K562 (cell line): ENCODE measurements around the gene CCDC127. TPM values are rescaled to one million over a fixed set of nuclear protein-coding genes. Genes with fewer than 3 reads are reported as not detected.

ENCODE experiments used
- CAMTA2 ChIP-seq: fragments of 250-450 bp; sonication (Bioruptor Pico); conservative IDR thresholded peaks from 2 replicates; pipeline ENCODE4 v1.5.1; 2022
- HINFP ChIP-seq: fragments of 450-650 bp; conservative IDR thresholded peaks from 2 replicates; pipeline ENCODE4 v1.6.1; 2016; ENCODE audit warnings: missing genetic modification characterization, low read depth, mild to moderate bottlenecking, control low read depth, missing compliant biosample characterization
- SP1 ChIP-seq: sonication (generic); formaldehyde crosslinking; IDR thresholded peaks from 2 replicates; pipeline ENCODE4 v1.8.1; 2022; ENCODE audit warnings: mild to moderate bottlenecking, missing genetic modification reagents
- SP2 ChIP-seq: IDR thresholded peaks from 2 replicates; pipeline ENCODE4 v1.6.1; 2011; ENCODE audit warnings: mild to moderate bottlenecking, low read depth, low read length, moderate library complexity; ENCODE audit not compliant: poor library complexity, severe bottlenecking; ENCODE audit errors: extremely low read depth
- USF1 ChIP-seq: sonication (generic); formaldehyde crosslinking; IDR thresholded peaks from 2 replicates; pipeline ENCODE4 v1.9.0; 2022; ENCODE audit warnings: mild to moderate bottlenecking, missing genetic modification reagents
- ZBTB2 ChIP-seq: fragments of 450-650 bp; IDR thresholded peaks from 2 replicates; pipeline ENCODE4 v1.6.1; 2016; ENCODE audit warnings: antibody characterized with exemption
- ZNF695 ChIP-seq: fragments of 450-650 bp; formaldehyde crosslinking; IDR thresholded peaks from 2 replicates; pipeline ENCODE4 v1.4.0; 2020; ENCODE audit warnings: mild to moderate bottlenecking, moderate library complexity
- polyA plus RNA-seq, 8 experiments: library from polyadenylated mRNA; depleted of rRNA in 4 of 8; stranded (reverse) in 5 of 8; unstranded in 3 of 8; fragments of >200 nt; fragmentation: Nextera tagmentation in 2 of 8; fragmentation: Illumina TruSeq in 1 of 8; extraction: Ambion mirVana in 2 of 8; extraction: Trizol in 1 of 8; gene quantifications; 2 replicates each; pipeline versions ENCODE4 v1.2.1 to v1.2.3, GENCODE V29; 2011 to 2014; ENCODE audit warnings: inconsistent platforms in 1 of 8, missing spikeins in 1 of 8
- total RNA-seq, 7 experiments: library from RNA; depleted of rRNA in 6 of 7; stranded (reverse); fragments of >200 nt in 6 of 7; fragmentation: Illumina TruSeq in 2 of 7; extraction: Trizol in 2 of 7; gene quantifications; 2 replicates each; pipeline versions ENCODE4 v1.2.1 to v1.2.3, GENCODE V29; 2011 to 2021; ENCODE audit warnings: low replicate concordance in 1 of 7

Gene CCDC127
- total and polyA plus RNA-seq, 9 of the 15 experiments (the other 6 are each of a cell fraction or from before 2014, with no cell fraction given) = 2.7 to 4.5 (median 4.1) TPM

- TF ChIP-seq HINFP (tag) (no peak), CAMTA2 (CRISPR knock-in tag) (no peak), ZBTB2 (no peak), SP1 (no peak), ZNF695 (CRISPR knock-in tag) (no peak), USF1 (CRISPR knock-in tag) (no peak), SP2 (no peak)
Observed at GRCh38 chr5:198516-199196, 19.3 kb downstream of the CCDC127 start (continued).
